K562 (cell line): ENCODE data around the gene HMGXB3. TPM values are rescaled to one million over a fixed set of nuclear protein-coding genes. Genes with fewer than 3 reads are reported as not detected.

Experiments
- ATAC-seq: fragments of 200-7000 bp; cut with Tn5 transposase; 3 replicates; pipeline ENCODE4 v1.9.1; 2020; ENCODE audit warnings: moderate library complexity
- BruUV-seq: library from RNA; stranded (reverse); fragments of 400-500 nt; replicated peaks from 2 replicates; lab custom pipeline; 2021; lab: Mats Ljungman, UMichigan
- CTCF ChIA-PET: fragments of 300-600 bp; formaldehyde crosslinking; extraction: SDS; loops from one replicate; lab custom pipeline; 2021; ENCODE audit warnings: low intra/inter-chr PET ratio; lab: Yijun Ruan, JAX
- POLR2A ChIA-PET: fragments of 300-600, 350-650 bp; sonication (Branson Sonifier 250); formaldehyde crosslinking; extraction: SDS; loops from one replicate; lab custom pipeline; 2021; ENCODE audit warnings: antibody characterized with exemption, inconsistent platforms; lab: Yijun Ruan, JAX
- DNase-seq, 4 experiments: peaks; one replicate each; pipeline versions ENCODE4 v3.0.0 to v3.0.0-alpha.2; 2011 to 2018; ENCODE audit warnings: low spot score in 3 of 4, mixed read lengths in 3 of 4; ENCODE audit errors: extremely low read depth in 1 of 4
- FAIRE-seq: peaks from 2 replicates; lab custom pipeline; 2011; peaks lifted over from hg19 to GRCh38; lab: Jason Lieb, UNC
- H2AFZ ChIP-seq: 2 replicates; pipeline ENCODE4 v1.6.0; 2011; ENCODE audit warnings: low read depth, low read length, control low read depth, inconsistent platforms
- H3K27ac ChIP-seq: fragments of 200-600 bp; 3 replicates; pipeline ENCODE4 v1.8.0; 2011; ENCODE audit warnings: low read depth, mild to moderate bottlenecking, control low read depth, inconsistent platforms, low read length, moderate library complexity, mixed read lengths; ENCODE audit errors: extremely low read depth
- H3K27me3 ChIP-seq, 2 experiments: fragments of 300-600 bp in 1 of 2; 2 replicates in 1 of 2; 3 replicates in 1 of 2; pipeline versions ENCODE4 v1.6.0 to v1.8.0; 2011; ENCODE audit warnings: inconsistent platforms in 2 of 2, low read length in 2 of 2, mild to moderate bottlenecking in 1 of 2, mixed read lengths in 1 of 2, moderate library complexity in 1 of 2; ENCODE audit not compliant: control insufficient read depth in 2 of 2, insufficient read depth in 2 of 2
- H3K36me3 ChIP-seq: fragments of 300-600 bp; 3 replicates; pipeline ENCODE4 v1.8.0; 2011; ENCODE audit warnings: mild to moderate bottlenecking, low read length, inconsistent platforms; ENCODE audit not compliant: control insufficient read depth, insufficient read depth
- H3K4me1 ChIP-seq, 2 experiments: fragments of 200-600 bp in 1 of 2; replicated peaks in 1 of 2; 2 replicates in 1 of 2; 3 replicates in 1 of 2; pipeline versions ENCODE4 v1.5.1 to v1.8.0; 2011; ENCODE audit warnings: inconsistent platforms in 2 of 2, low read length in 2 of 2, mild to moderate bottlenecking in 1 of 2, mixed read lengths in 1 of 2, moderate library complexity in 1 of 2; ENCODE audit not compliant: control insufficient read depth in 2 of 2, insufficient read depth in 2 of 2
- H3K4me2 ChIP-seq: 2 replicates; pipeline ENCODE4 v1.6.1; 2011; ENCODE audit warnings: low read length, control low read depth, inconsistent platforms, mixed read lengths; ENCODE audit not compliant: insufficient read depth
- H3K4me3 ChIP-seq: fragments of 200-600 bp; sonication (generic), shearing (Covaris generic); 2 replicates; pipeline ENCODE4 v1.5.1; 2016; ENCODE audit warnings: control low read depth, inconsistent platforms
- H3K79me2 ChIP-seq: fragments of 200-600 bp; 3 replicates; pipeline ENCODE4 v1.8.0; 2011; ENCODE audit warnings: low read length, inconsistent platforms; ENCODE audit not compliant: control insufficient read depth, insufficient read depth
- H3K9ac ChIP-seq, 2 experiments: 2 replicates each; pipeline versions ENCODE4 v1.6.0 to v1.6.1; 2011; ENCODE audit warnings: low read depth in 2 of 2, low read length in 2 of 2, control low read depth in 1 of 2, inconsistent platforms in 1 of 2, mild to moderate bottlenecking in 1 of 2, mixed read lengths in 1 of 2; ENCODE audit not compliant: insufficient read depth in 1 of 2
- H3K9me1 ChIP-seq: one replicate; pipeline ENCODE4 v1.6.0; 2011; ENCODE audit warnings: inconsistent platforms, mild to moderate bottlenecking, low read length, moderate library complexity; ENCODE audit not compliant: control insufficient read depth, insufficient read depth
- H3K9me3 ChIP-seq: replicated peaks from 2 replicates; pipeline ENCODE4 v1.5.1; 2011; ENCODE audit warnings: low read depth, low read length, inconsistent platforms; ENCODE audit not compliant: control insufficient read depth, insufficient read depth
- H4K20me1 ChIP-seq: replicated peaks from 2 replicates; pipeline ENCODE4 v1.6.1; 2011; ENCODE audit warnings: low read length, inconsistent platforms, mixed read lengths; ENCODE audit not compliant: control insufficient read depth, insufficient read depth
- CBX3 ChIP-seq, 2 experiments: IDR thresholded peaks; 1 replicate in 1 of 2; 2 replicates in 1 of 2; pipeline ENCODE4 v1.6.1; 2012; ENCODE audit warnings: inconsistent platforms in 2 of 2, low read length in 2 of 2, borderline replicate concordance in 1 of 2, control low read depth in 1 of 2
- FOSL1 ChIP-seq: fragments of 200-800 bp; sonication (Bioruptor generic); conservative IDR thresholded peaks from 2 replicates; pipeline ENCODE4 v1.6.1; 2016; ENCODE audit warnings: missing genetic modification characterization, missing compliant biosample characterization
- NCOA4 ChIP-seq: fragments of 450-650 bp; IDR thresholded peaks from 2 replicates; pipeline ENCODE4 v1.6.1; 2018; ENCODE audit warnings: mild to moderate bottlenecking; ENCODE audit not compliant: partially characterized antibody
- RHOXF2B ChIP-seq: fragments of 250-450 bp; sonication (Bioruptor Pico); conservative IDR thresholded peaks from 2 replicates; pipeline ENCODE4 v1.5.1; 2021
- SMARCC2 ChIP-seq: fragments of 450-650 bp; IDR thresholded peaks from 2 replicates; pipeline ENCODE4 v1.6.1; 2017; ENCODE audit warnings: antibody characterized with exemption, moderate library complexity, mild to moderate bottlenecking, low read depth
- SPI1 ChIP-seq: IDR thresholded peaks from 2 replicates; pipeline ENCODE4 v1.6.1; 2011; ENCODE audit warnings: low read depth, low read length, control low read depth, borderline replicate concordance
- ZNF431 ChIP-seq: sonication (generic); formaldehyde crosslinking; IDR thresholded peaks from 2 replicates; pipeline ENCODE4 v1.8.0; 2022; ENCODE audit warnings: mild to moderate bottlenecking, missing genetic modification reagents
- ZNF778 ChIP-seq: fragments of 450-650 bp; formaldehyde crosslinking; IDR thresholded peaks from 2 replicates; pipeline ENCODE4 v1.4.0; 2020; ENCODE audit warnings: mild to moderate bottlenecking, moderate library complexity
- WGBS: fragments of 100-300 bp; shearing (Covaris generic); methylation state at CpG from one replicate; pipeline ENCODE4 v1.1.6; 2016; ENCODE audit warnings: low coverage, mixed read lengths; ENCODE audit not compliant: insufficient coverage; ENCODE audit errors: missing lambda C conversion rate; 5-methylcytosine and 5-hydroxymethylcytosine counted together
- in situ Hi-C: fragments of 300-500 bp; cut with MboI; formaldehyde crosslinking; loops from 4 replicates; pipeline ENCODE4 v1.15.0; 2018; ENCODE audit warnings: inconsistent platforms, mixed read lengths
- intact Hi-C: fragments of 100-400 bp; cut with micrococcal nuclease; formaldehyde crosslinking; loops from 2 replicates; pipeline ENCODE4 v1.14.2; 2022
- polyA plus RNA-seq, 8 experiments: library from polyadenylated mRNA; depleted of rRNA in 4 of 8; stranded (reverse) in 5 of 8; unstranded in 3 of 8; fragments of >200 nt; fragmentation: Nextera tagmentation in 2 of 8; fragmentation: Illumina TruSeq in 1 of 8; extraction: Ambion mirVana in 2 of 8; extraction: Trizol in 1 of 8; gene quantifications; 2 replicates each; pipeline versions ENCODE4 v1.2.1 to v1.2.3, GENCODE V29; 2011 to 2014; ENCODE audit warnings: inconsistent platforms in 1 of 8, missing spikeins in 1 of 8
- total RNA-seq, 7 experiments: library from RNA; depleted of rRNA in 6 of 7; stranded (reverse); fragments of >200 nt in 6 of 7; fragmentation: Illumina TruSeq in 2 of 7; extraction: Trizol in 2 of 7; gene quantifications; 2 replicates each; pipeline versions ENCODE4 v1.2.1 to v1.2.3, GENCODE V29; 2011 to 2021; ENCODE audit warnings: low replicate concordance in 1 of 7

Gene HMGXB3
- total and polyA plus RNA-seq, 9 of the 15 experiments (the other 6 are each of a cell fraction or from before 2014, with no cell fraction given): 1.8 to 44.1 (median 32.2) TPM

GRCh38 chr5:150017226-150018005, 16.9 kb downstream of the HMGXB3 start:
- no peak overlapping the region for H2AFZ ChIP-seq
- H4K20me1 ChIP-seq: no peaks in the 10 kb centered on the region
- H3K9ac ChIP-seq: peak overlapping the region in 1 of 2 experiments; percentile 23; a peak in 1 of 4 replicates
- peak; percentile 65 for FAIRE-seq
- peak; percentile 77 for ATAC-seq
- H3K9me3 ChIP-seq: no peaks in the 10 kb centered on the region; the same call in 1 of the 2 replicates
- no peak overlapping the region for H3K4me3 ChIP-seq
- peak overlapping the region; percentile 6; the same call in 1 of the 2 replicates for H3K4me2 ChIP-seq
- 50% methylated on average over 6 of the region's 6 CpGs for WGBS
- intact Hi-C loops (no loop called here), in situ Hi-C loops (no loop called here)
- CTCF ChIA-PET: interaction anchor here (0.6 kb wide), 1 partner anchor 26 kb away, joined by 3 read pairs; no protein-coding TSS in a partner anchor
- POLR2A ChIA-PET: interaction anchor here (0.7 to 1.8 kb wide), 4 partner anchors 9 to 22 kb away, joined by 3 to 12 read pairs (median 7); no protein-coding TSS in a partner anchor
- TF ChIP-seq NCOA4 (no peak), FOSL1 (tag) (peak; percentile 42; the same call in 1 of the 2 replicates), ZNF431 (no peak), RHOXF2B (CRISPR knock-in tag) (no peak), SMARCC2 (no peak), CBX3 (IDR thresholded peaks at IDR 0.05; ENCODE audit: borderline replicate concordance in 1 of 2, low read length in 2 of 2) (0 out of 3 replicates have a peak, but pooled peaks of 1 of the 2 experiments have one; percentile 9), SPI1 (peak; percentile 32; the same call in 1 of the 2 replicates), ZNF778 (CRISPR knock-in tag) (no peak)
- no peaks in the 10 kb centered on the region for H3K9me1 ChIP-seq
- no TSS peak for BruUV-seq
- peak in 3 of 4 experiments; percentile 24 to 37 (median 32) for DNase-seq
- 0 out of 3 replicates have a peak, but pooled peaks cover 6% of the 10 kb centered on the region for H3K79me2 ChIP-seq
- peaks cover 2 to 9% of the 10 kb centered on the region in 2 experiments; a peak in 2 of 5 replicates for H3K4me1 ChIP-seq
- no peaks in the 10 kb centered on the region for H3K27me3 ChIP-seq
- peak overlapping the region; percentile 41; the same call in 2 of the 3 replicates for H3K27ac ChIP-seq
- peaks cover 100% of the 10 kb centered on the region for H3K36me3 ChIP-seq
